Trophoblast cell (in vitro differentiated cells and primary cell): Measurements from ENCODE around the gene LAMA3.

Experiments
- DNase-seq, 2 donors: peaks; one replicate each; pipeline ENCODE4 v3.0.0-alpha.2; 2016
- H2AFZ ChIP-seq: 2 replicates; pipeline ENCODE4 v1.6.1; 2013; ENCODE audit warnings: low read length, moderate library complexity, mild to moderate bottlenecking; ENCODE audit not compliant: insufficient read depth, poor library complexity
- H2AK5ac ChIP-seq: 2 replicates; pipeline ENCODE4 v1.6.1; 2013; ENCODE audit warnings: mild to moderate bottlenecking, low read length
- H2BK120ac ChIP-seq: 2 replicates; pipeline ENCODE4 v1.6.1; 2013; ENCODE audit warnings: low read length, mild to moderate bottlenecking, moderate library complexity; ENCODE audit not compliant: insufficient read depth, poor library complexity
- H2BK12ac ChIP-seq: 2 replicates; pipeline ENCODE4 v1.6.1; 2013; ENCODE audit warnings: mild to moderate bottlenecking, low read length, moderate library complexity
- H2BK5ac ChIP-seq: 2 replicates; pipeline ENCODE4 v1.6.1; 2013; ENCODE audit warnings: low read length, low read depth, moderate library complexity, mild to moderate bottlenecking; ENCODE audit not compliant: poor library complexity
- H3K14ac ChIP-seq: 2 replicates; pipeline ENCODE4 v1.6.1; 2013; ENCODE audit warnings: mild to moderate bottlenecking, low read length
- H3K18ac ChIP-seq: 2 replicates; pipeline ENCODE4 v1.6.1; 2013; ENCODE audit warnings: mild to moderate bottlenecking, low read length
- H3K23ac ChIP-seq: 2 replicates; pipeline ENCODE4 v1.6.1; 2013; ENCODE audit warnings: low read length
- H3K27ac ChIP-seq: 2 replicates; pipeline ENCODE4 v1.5.1; 2013; ENCODE audit warnings: low read depth, mild to moderate bottlenecking, inconsistent platforms, low read length, moderate library complexity
- H3K27me3 ChIP-seq: 2 replicates; pipeline ENCODE4 v1.6.1; 2013; ENCODE audit warnings: inconsistent platforms, mild to moderate bottlenecking, low read length, moderate library complexity; ENCODE audit not compliant: insufficient read depth
- H3K36me3 ChIP-seq, 2 experiments: 1 replicate in 1 of 2; 2 replicates in 1 of 2; pipeline ENCODE4 v1.6.1; 2013; ENCODE audit warnings: low read length in 2 of 2, mild to moderate bottlenecking in 2 of 2, moderate library complexity in 1 of 2; ENCODE audit not compliant: insufficient read depth in 2 of 2, control insufficient read depth in 1 of 2
- H3K4ac ChIP-seq: 2 replicates; pipeline ENCODE4 v1.6.1; 2013; ENCODE audit warnings: low read depth, mild to moderate bottlenecking, low read length, moderate library complexity
- H3K4me1 ChIP-seq, 2 experiments: 1 replicate in 1 of 2; 2 replicates in 1 of 2; pipeline ENCODE4 v1.6.1; 2013; ENCODE audit warnings: low read length in 2 of 2, mild to moderate bottlenecking in 2 of 2, moderate library complexity in 1 of 2; ENCODE audit not compliant: insufficient read depth in 2 of 2, control insufficient read depth in 1 of 2
- H3K4me2 ChIP-seq: 2 replicates; pipeline ENCODE4 v1.6.1; 2013; ENCODE audit warnings: inconsistent platforms, mild to moderate bottlenecking, low read length, moderate library complexity
- H3K4me3 ChIP-seq: 2 replicates; pipeline ENCODE4 v1.5.1; 2013; ENCODE audit warnings: mild to moderate bottlenecking, low read depth, low read length, inconsistent platforms
- H3K79me1 ChIP-seq: one replicate; pipeline ENCODE4 v1.6.1; 2013; ENCODE audit warnings: low read length
- H3K79me2 ChIP-seq: 2 replicates; pipeline ENCODE4 v1.6.1; 2013; ENCODE audit warnings: low read length, mild to moderate bottlenecking; ENCODE audit not compliant: control insufficient read depth, insufficient read depth, poor library complexity
- H3K9ac ChIP-seq: 2 replicates; pipeline ENCODE4 v1.6.1; 2013; ENCODE audit warnings: mild to moderate bottlenecking, low read length
- H3K9me3 ChIP-seq: 2 replicates; pipeline ENCODE4 v1.6.1; 2013; ENCODE audit warnings: low read depth, mild to moderate bottlenecking, control low read depth, inconsistent platforms, low read length; ENCODE audit not compliant: insufficient read depth
- H4K12ac ChIP-seq: 2 replicates; pipeline ENCODE4 v1.6.1; 2013; ENCODE audit warnings: low read depth, mild to moderate bottlenecking, low read length, moderate library complexity
- H4K8ac ChIP-seq: 2 replicates; pipeline ENCODE4 v1.6.1; 2013; ENCODE audit warnings: low read depth, mild to moderate bottlenecking, low read length, moderate library complexity
- H4K91ac ChIP-seq: one replicate; pipeline ENCODE4 v1.6.1; 2013; ENCODE audit warnings: low read depth, mild to moderate bottlenecking, low read length, moderate library complexity
- WGBS: extraction: QIAGEN DNeasy Blood & Tissue Kit; methylation state at CpG from one replicate; pipeline ENCODE4 v1.1.7; 2013; ENCODE audit warnings: missing lambda C conversion rate; ENCODE audit not compliant: insufficient read length, insufficient coverage; ENCODE audit errors: extremely low coverage; 5-methylcytosine and 5-hydroxymethylcytosine counted together

The LAMA3 gene

GRCh38 chr18:23811176-23811575, 121.9 kb downstream of the LAMA3 start:
- DNase-seq = peak; percentile 56 to 76
- no peak overlapping the region for H4K8ac ChIP-seq
- no peak overlapping the region for H2AK5ac ChIP-seq
- H3K36me3 ChIP-seq = no peaks in the 10 kb centered on the region
- no peak overlapping the region for H3K9ac ChIP-seq
- H3K27ac ChIP-seq = no peak overlapping the region
- no peak overlapping the region for H2BK120ac ChIP-seq
- H3K18ac ChIP-seq = no peak overlapping the region
- no peaks in the 10 kb centered on the region for H3K79me1 ChIP-seq
- no peak overlapping the region for H3K4me2 ChIP-seq
- no CpG with 5 or more reads among the region's 3 CpGs for WGBS
- H2BK5ac ChIP-seq = no peak overlapping the region
- H3K4me1 ChIP-seq = no peaks in the 10 kb centered on the region
- H3K14ac ChIP-seq = no peak overlapping the region
- H2AFZ ChIP-seq = no peak overlapping the region
- no peaks in the 10 kb centered on the region for H3K9me3 ChIP-seq
- H2BK12ac ChIP-seq = no peak overlapping the region
- H4K91ac ChIP-seq = no peak overlapping the region
- H3K4me3 ChIP-seq = no peak overlapping the region
- H3K79me2 ChIP-seq = no peaks in the 10 kb centered on the region
- no peak overlapping the region for H4K12ac ChIP-seq
- H3K4ac ChIP-seq = no peak overlapping the region
- H3K27me3 ChIP-seq = peaks cover 2% of the 10 kb centered on the region
- H3K23ac ChIP-seq = no peak overlapping the region

- H3K36me3 ChIP-seq = no peaks in the 10 kb centered on the region
- no peak overlapping the region for H2BK12ac ChIP-seq
- no peak overlapping the region for H4K12ac ChIP-seq
- no peaks in the 10 kb centered on the region for H3K79me1 ChIP-seq
- H3K27ac ChIP-seq = no peak overlapping the region
- H3K4me2 ChIP-seq = no peak overlapping the region
- no peaks in the 10 kb centered on the region for H3K4me1 ChIP-seq
- H3K14ac ChIP-seq = no peak overlapping the region
- no peak overlapping the region for H3K4ac ChIP-seq
- no peak overlapping the region for H3K23ac ChIP-seq
- no peak overlapping the region for H4K91ac ChIP-seq
- no CpG with 5 or more reads among the region's 4 CpGs for WGBS
- peak in 1 of 2 donors; percentile 75 for DNase-seq
- H3K27me3 ChIP-seq = no peaks in the 10 kb centered on the region
- H2BK120ac ChIP-seq = no peak overlapping the region
- no peak overlapping the region for H3K18ac ChIP-seq
- no peak overlapping the region for H2BK5ac ChIP-seq
- no peak overlapping the region for H2AFZ ChIP-seq
- H3K4me3 ChIP-seq = no peak overlapping the region
- no peaks in the 10 kb centered on the region for H3K9me3 ChIP-seq
- H3K9ac ChIP-seq = no peak overlapping the region
- no peak overlapping the region for H2AK5ac ChIP-seq
- H3K79me2 ChIP-seq = no peaks in the 10 kb centered on the region
- H4K8ac ChIP-seq = no peak overlapping the region
Measured at GRCh38 chr18:23812546-23813440, 123.5 kb downstream of the LAMA3 start.

DNA sequence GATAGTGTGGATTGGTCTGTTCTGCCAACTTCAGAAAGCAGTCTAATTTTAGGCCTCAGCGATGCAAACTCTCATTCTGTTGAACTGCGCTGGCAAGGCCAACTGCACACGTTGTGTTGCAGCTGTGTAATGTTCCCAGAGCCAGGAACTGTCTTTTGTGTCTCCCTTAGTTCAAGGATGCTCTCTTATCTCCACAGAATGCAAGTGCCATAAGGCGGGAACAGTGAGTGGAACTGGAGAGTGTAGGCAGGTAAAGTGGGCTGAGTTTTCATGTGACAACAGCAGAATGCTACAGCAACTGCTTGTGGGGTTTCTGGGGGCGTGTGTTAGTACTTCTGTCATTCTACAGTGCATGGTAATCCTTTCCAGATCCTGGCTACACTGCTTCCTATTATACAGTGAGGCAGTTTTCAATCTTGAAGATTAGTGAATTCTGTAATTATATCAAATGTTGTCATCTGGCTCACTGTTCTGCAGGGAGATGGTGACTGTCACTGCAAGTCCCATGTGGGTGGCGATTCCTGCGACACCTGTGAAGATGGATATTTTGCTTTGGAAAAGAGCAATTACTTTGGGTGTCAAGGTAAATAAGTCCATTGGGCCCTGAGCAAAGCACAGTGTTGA, 125.8 kb downstream of the LAMA3 start:
- Histone ChIP-seq H2BK120ac (no peak overlapping the region), H3K9ac (no peak overlapping the region), H3K4ac (no peak overlapping the region), H4K91ac (no peak overlapping the region), H3K36me3 (no peaks in the 10 kb centered on the region), H3K27ac (no peak overlapping the region), H4K8ac (no peak overlapping the region), H3K14ac (no peak overlapping the region), H3K4me1 (no peaks in the 10 kb centered on the region), H3K79me2 (no peaks in the 10 kb centered on the region), H3K23ac (no peak overlapping the region), H2AFZ (no peak overlapping the region), H4K12ac (no peak overlapping the region), H3K18ac (no peak overlapping the region), H3K4me3 (no peak overlapping the region), H2BK5ac (no peak overlapping the region), H3K79me1 (no peaks in the 10 kb centered on the region), H3K4me2 (no peak overlapping the region), H3K27me3 (no peaks in the 10 kb centered on the region), H3K9me3 (no peaks in the 10 kb centered on the region), H2BK12ac (no peak overlapping the region), H2AK5ac (no peak overlapping the region)
- no CpG with 5 or more reads among the region's 7 CpGs for WGBS
- no peak for DNase-seq

DNA sequence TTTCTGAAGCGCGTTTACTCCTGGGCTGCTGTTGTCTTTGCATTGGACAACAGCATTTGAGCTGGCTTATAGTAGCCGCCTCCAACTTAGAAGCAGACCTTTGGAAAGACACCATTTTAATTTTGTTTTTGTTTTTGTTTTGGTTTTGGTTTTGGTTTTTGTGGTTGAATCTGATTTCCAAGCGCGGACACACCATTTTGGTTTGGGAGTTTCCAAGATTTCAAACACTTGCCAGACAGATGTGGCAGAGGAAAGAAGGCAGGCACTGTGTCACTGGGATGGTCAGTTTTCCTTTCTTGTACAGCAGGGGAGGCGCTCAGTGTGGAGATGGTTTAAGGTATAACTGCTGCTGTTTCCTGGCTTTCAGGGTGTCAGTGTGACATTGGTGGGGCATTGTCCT, 126.8 kb downstream of the LAMA3 start:
- no peak overlapping the region for H2AK5ac ChIP-seq
- no peaks in the 10 kb centered on the region for H3K79me1 ChIP-seq
- no peak overlapping the region for H2BK12ac ChIP-seq
- no peak overlapping the region for H2AFZ ChIP-seq
- no peaks in the 10 kb centered on the region for H3K27me3 ChIP-seq
- no peaks in the 10 kb centered on the region for H3K79me2 ChIP-seq
- H2BK120ac ChIP-seq = no peak overlapping the region
- no peak overlapping the region for H3K4me3 ChIP-seq
- no peak overlapping the region for H3K4ac ChIP-seq
- no peak overlapping the region for H3K9ac ChIP-seq
- H3K4me2 ChIP-seq = no peak overlapping the region
- H3K36me3 ChIP-seq = no peaks in the 10 kb centered on the region
- no peak overlapping the region for H4K8ac ChIP-seq
- H4K12ac ChIP-seq = no peak overlapping the region
- DNase-seq = no peak
- no peak overlapping the region for H4K91ac ChIP-seq
- no peaks in the 10 kb centered on the region for H3K4me1 ChIP-seq
- no CpG with 5 or more reads among the region's 6 CpGs for WGBS
- H3K14ac ChIP-seq = no peak overlapping the region
- H3K27ac ChIP-seq = no peak overlapping the region
- H3K23ac ChIP-seq = no peak overlapping the region
- no peak overlapping the region for H2BK5ac ChIP-seq
- H3K9me3 ChIP-seq = no peaks in the 10 kb centered on the region
- H3K18ac ChIP-seq = no peak overlapping the region
